ENCODE measurements around the gene SEMA6A. TPM values are rescaled to one million over a fixed set of nuclear protein-coding genes. Genes with fewer than 3 reads are reported as not detected.
A peak's percentile ranks its signal among the peaks of the same experiment; 100 is the strongest.

SEMA6A gene
- total and polyA plus RNA-seq, 4 donors, result 3.7 to 11.4 (median 5.6) TPM

GRCh38 chr5:116614603-116614920 lies 39.9 kb upstream of the SEMA6A start:
- no peak for DNase-seq (ENCODE audit: low spot score)
- H3K4me1 ChIP-seq (ENCODE audit: control insufficient read depth in 4 of 4, insufficient read depth in 4 of 4, low read length in 3 of 4), result no peaks in the 10 kb centered on the region
- H3K9ac ChIP-seq (ENCODE audit: low read depth in 1 of 2, low read length in 2 of 2), result no peak overlapping the region
- H3K27me3 ChIP-seq (ENCODE audit: control insufficient read depth in 4 of 4, insufficient read depth in 4 of 4, low read length in 3 of 4), result peaks cover 0 to 2% (median 0%) of the 10 kb centered on the region in 4 donors
- no peak for TF ChIP-seq EGR1 (IDR thresholded peaks at IDR 0.05; ENCODE audit: low read depth in 2 of 2)
- no peak for TF ChIP-seq ZBTB33 (IDR thresholded peaks at IDR 0.05)
- no peak for TF ChIP-seq SP1 (IDR thresholded peaks at IDR 0.05)
- no peak for TF ChIP-seq HNF4A (conservative IDR thresholded peaks at IDR 0.05)
- TF ChIP-seq RAD21 (IDR thresholded peaks at IDR 0.05), result no peak
- no peak overlapping the region for H3K27ac ChIP-seq (ENCODE audit: low read depth in 1 of 2, low read length in 2 of 2)
- H3K36me3 ChIP-seq (ENCODE audit: control insufficient read depth in 4 of 4, insufficient read depth in 3 of 4, low read depth in 1 of 4, low read length in 3 of 4), result no peaks in the 10 kb centered on the region
- no peak overlapping the region for H3K4me3 ChIP-seq (ENCODE audit: low read depth in 1 of 3, low read length in 3 of 3)
- no peaks in the 10 kb centered on the region for H3K9me3 ChIP-seq (ENCODE audit: control insufficient read depth in 4 of 4, low read length in 3 of 4)
- WGBS, result 81% methylated on average over 5 of the region's 5 CpGs

GRCh38 chr5:116613445-116613844 lies 38.8 kb upstream of the SEMA6A start:
- TF ChIP-seq GABPA (IDR thresholded peaks at IDR 0.05 in 1 of 2, conservative IDR thresholded peaks at IDR 0.05 in 1 of 2), result no peak
- TF ChIP-seq HNF4A (conservative IDR thresholded peaks at IDR 0.05), result no peak
- Histone ChIP-seq H3K4me3 (ENCODE audit: low read depth in 1 of 3, low read length in 3 of 3) (no peak overlapping the region), H3K9me3 (ENCODE audit: control insufficient read depth in 4 of 4, low read length in 3 of 4) (no peaks in the 10 kb centered on the region), H3K36me3 (ENCODE audit: control insufficient read depth in 4 of 4, insufficient read depth in 3 of 4, low read depth in 1 of 4, low read length in 3 of 4) (no peaks in the 10 kb centered on the region), H3K9ac (ENCODE audit: low read depth in 1 of 2, low read length in 2 of 2) (no peak overlapping the region), H3K4me1 (ENCODE audit: control insufficient read depth in 4 of 4, insufficient read depth in 4 of 4, low read length in 3 of 4) (no peaks in the 10 kb centered on the region), H3K27ac (ENCODE audit: low read depth in 1 of 2, low read length in 2 of 2) (peak overlapping the region in 1 of 2 donors; percentile 47), H3K27me3 (ENCODE audit: control insufficient read depth in 4 of 4, insufficient read depth in 4 of 4, low read length in 3 of 4) (peaks cover 0 to 2% (median 0%) of the 10 kb centered on the region in 4 donors)
- 86% methylated on average over 1 of the region's 1 CpG for WGBS
- no peak for DNase-seq (ENCODE audit: low spot score)

GRCh38 chr5:116612431-116612830 lies 37.8 kb upstream of the SEMA6A start:
- 79% methylated on average over 5 of the region's 5 CpGs for WGBS
- no peak for DNase-seq (ENCODE audit: low spot score)
- no peaks in the 10 kb centered on the region for H3K36me3 ChIP-seq (ENCODE audit: control insufficient read depth in 4 of 4, insufficient read depth in 3 of 4, low read depth in 1 of 4, low read length in 3 of 4)
- TF ChIP-seq TAF1 (conservative IDR thresholded peaks at IDR 0.05) (no peak), YY1 (IDR thresholded peaks at IDR 0.05) (no peak), HNF4G (IDR thresholded peaks at IDR 0.05) (no peak), NR2F2 (IDR thresholded peaks at IDR 0.05) (no peak), RXRA (IDR thresholded peaks at IDR 0.05) (no peak), JUND (IDR thresholded peaks at IDR 0.05) (no peak), GABPA (IDR thresholded peaks at IDR 0.05 in 1 of 2, conservative IDR thresholded peaks at IDR 0.05 in 1 of 2) (no peak), REST (IDR thresholded peaks at IDR 0.05) (no peak), ATF3 (IDR thresholded peaks at IDR 0.05) (no peak), ZBTB33 (IDR thresholded peaks at IDR 0.05) (no peak)
- H3K9ac ChIP-seq (ENCODE audit: low read depth in 1 of 2, low read length in 2 of 2), result no peak overlapping the region
- H3K4me3 ChIP-seq (ENCODE audit: low read depth in 1 of 3, low read length in 3 of 3), result no peak overlapping the region
- no peak overlapping the region for H3K27ac ChIP-seq (ENCODE audit: low read depth in 1 of 2, low read length in 2 of 2)
- no peaks in the 10 kb centered on the region for H3K9me3 ChIP-seq (ENCODE audit: control insufficient read depth in 4 of 4, low read length in 3 of 4)
- H3K27me3 ChIP-seq (ENCODE audit: control insufficient read depth in 4 of 4, insufficient read depth in 4 of 4, low read length in 3 of 4), result peaks cover 0 to 2% (median 0%) of the 10 kb centered on the region in 4 donors
- H3K4me1 ChIP-seq (ENCODE audit: control insufficient read depth in 4 of 4, insufficient read depth in 4 of 4, low read length in 3 of 4), result no peaks in the 10 kb centered on the region

All from liver (tissue), 9 donors.